Measurements from ENCODE around the gene MAP3K19.
"Not testable (repeated sequence)": the region's sequence is repeated elsewhere in the genome, so short reads cannot be mapped to it uniquely, and the experiment has no call there.

The MAP3K19 gene

GRCh38 chr2:135047300-135047699 lies at the start of gene MAP3K19:
MAP3K19 (minus strand) TSS chr2:135047447; CDS start chr2:135024647, 22,800 bp downstream.
- no peak for DNase-seq (ENCODE audit: low read depth in 2 of 2)

- DNase-seq (ENCODE audit: low read depth in 2 of 2) = no peak
These were observed 49.6 kb upstream of the MAP3K19 start for GRCh38 chr2:135096665-135097446.

- DNase-seq (ENCODE audit: low read depth in 2 of 2) = no peak
These were observed 48.3 kb upstream of the MAP3K19 start for GRCh38 chr2:135095591-135095990.

GRCh38 chr2:135094508-135094907 lies 47.3 kb upstream of the MAP3K19 start:
- DNase-seq (ENCODE audit: low read depth in 2 of 2) = no peak

- DNase-seq (ENCODE audit: low read depth in 2 of 2) = no peak
These were observed 46.6 kb upstream of the MAP3K19 start for GRCh38 chr2:135093670-135094330.

GRCh38 chr2:135093193-135093592 lies 45.9 kb upstream of the MAP3K19 start:
- no peak for DNase-seq (ENCODE audit: low read depth in 2 of 2)

GRCh38 chr2:135091681-135092080 lies 44.4 kb upstream of the MAP3K19 start:
- DNase-seq (ENCODE audit: low read depth in 2 of 2) = no peak

- DNase-seq (ENCODE audit: low read depth in 2 of 2) = not testable (repeated sequence)
These were observed 42.4 kb upstream of the MAP3K19 start for GRCh38 chr2:135089597-135089996.

GRCh38 chr2:135086222-135086621 lies 39.0 kb upstream of the MAP3K19 start:
- DNase-seq (ENCODE audit: low read depth in 2 of 2) = no peak

- DNase-seq (ENCODE audit: low read depth in 2 of 2) = no peak
These were observed 31.2 kb upstream of the MAP3K19 start for GRCh38 chr2:135078417-135078816.

- DNase-seq (ENCODE audit: low read depth in 2 of 2) = no peak
These were observed 29.3 kb upstream of the MAP3K19 start for GRCh38 chr2:135076556-135076955.

GRCh38 chr2:135074216-135074615 lies 27.0 kb upstream of the MAP3K19 start:
- DNase-seq (ENCODE audit: low read depth in 2 of 2) = no peak

GRCh38 chr2:135072125-135072997 lies 25.1 kb upstream of the MAP3K19 start:
- DNase-seq (ENCODE audit: low read depth in 2 of 2) = no peak

- no peak for DNase-seq (ENCODE audit: low read depth in 2 of 2)
These were observed 19.5 kb upstream of the MAP3K19 start for GRCh38 chr2:135066710-135067109.

- DNase-seq (ENCODE audit: low read depth in 2 of 2) = no peak
These were observed 16.9 kb upstream of the MAP3K19 start for GRCh38 chr2:135064149-135064548.

GRCh38 chr2:135063210-135063609 lies 16.0 kb upstream of the MAP3K19 start:
- no peak for DNase-seq (ENCODE audit: low read depth in 2 of 2)

GRCh38 chr2:135059577-135059976 lies 12.3 kb upstream of the MAP3K19 start:
- no peak for DNase-seq (ENCODE audit: low read depth in 2 of 2)

- no peak for DNase-seq (ENCODE audit: low read depth in 2 of 2)
These were observed 9.5 kb upstream of the MAP3K19 start for GRCh38 chr2:135056790-135057189.

GRCh38 chr2:135055182-135055786 lies 8.0 kb upstream of the MAP3K19 start:
- no peak for DNase-seq (ENCODE audit: low read depth in 2 of 2)

GRCh38 chr2:135052997-135053474 lies 5.8 kb upstream of the MAP3K19 start:
- peak; percentile 11 to 16 for DNase-seq (ENCODE audit: low read depth in 2 of 2)

GRCh38 chr2:135052042-135052876 lies 5.0 kb upstream of the MAP3K19 start, which contains the start of gene RAB3GAP1:
RAB3GAP1 (plus strand) TSS chr2:135052292; CDS start chr2:135052308, 16 bp downstream.
- DNase-seq (ENCODE audit: low read depth in 2 of 2) = peak; percentile 77 to 90
